HEK293T (cell line): Measurements from ENCODE around the gene MAML2.

Experiments
- BHLHE40 ChIP-seq: fragments of 450-650 bp; IDR thresholded peaks from 2 replicates; pipeline ENCODE4 v1.6.1; 2016; ENCODE audit warnings: mild to moderate bottlenecking, moderate library complexity, borderline replicate concordance
- CTBP1 ChIP-seq: fragments of 450-650 bp; IDR thresholded peaks from 2 replicates; pipeline ENCODE4 v1.6.1; 2016; ENCODE audit warnings: borderline replicate concordance
- ELF4 ChIP-seq: fragments of 450-650 bp; IDR thresholded peaks from 2 replicates; pipeline ENCODE4 v1.6.1; 2017; ENCODE audit warnings: antibody characterized with exemption
- FOXA1 ChIP-seq: fragments of 450-650 bp; IDR thresholded peaks from 2 replicates; pipeline ENCODE4 v1.6.1; 2016; ENCODE audit warnings: mild to moderate bottlenecking
- FOXK2 ChIP-seq: fragments of 450-650 bp; IDR thresholded peaks from 2 replicates; pipeline ENCODE4 v1.6.1; 2016; ENCODE audit warnings: mild to moderate bottlenecking
- HDGF ChIP-seq: fragments of 450-650 bp; IDR thresholded peaks from 2 replicates; pipeline ENCODE4 v1.6.1; 2017; ENCODE audit warnings: antibody characterized with exemption, borderline replicate concordance
- L3MBTL2 ChIP-seq: fragments of 450-650 bp; conservative IDR thresholded peaks from 2 replicates; pipeline ENCODE4 v1.6.1; 2016; ENCODE audit warnings: mild to moderate bottlenecking
- LEF1 ChIP-seq: fragments of 450-650 bp; IDR thresholded peaks from 2 replicates; pipeline ENCODE4 v1.6.1; 2017; ENCODE audit warnings: mild to moderate bottlenecking, borderline replicate concordance
- NFRKB ChIP-seq: fragments of 450-650 bp; IDR thresholded peaks from 2 replicates; pipeline ENCODE4 v1.6.1; 2016; ENCODE audit warnings: mild to moderate bottlenecking, moderate library complexity
- PKNOX1 ChIP-seq: fragments of 450-650 bp; IDR thresholded peaks from 2 replicates; pipeline ENCODE4 v1.6.1; 2016
- SP1 ChIP-seq: fragments of 450-650 bp; IDR thresholded peaks from 2 replicates; pipeline ENCODE4 v1.6.1; 2017
- SUZ12 ChIP-seq: fragments of 450-650 bp; IDR thresholded peaks from 2 replicates; pipeline ENCODE4 v1.6.1; 2016; ENCODE audit warnings: mild to moderate bottlenecking
- TARDBP ChIP-seq: fragments of 450-650 bp; IDR thresholded peaks from 2 replicates; pipeline ENCODE4 v1.6.1; 2016
- ZNF384 ChIP-seq: fragments of 450-650 bp; IDR thresholded peaks from 2 replicates; pipeline ENCODE4 v1.6.1; 2016

- TF ChIP-seq TARDBP (no peak), FOXK2 (no peak), PKNOX1 (no peak), BHLHE40 (no peak), HDGF (no peak), SP1 (no peak), FOXA1 (no peak), CTBP1 (no peak), ZNF384 (no peak), L3MBTL2 (no peak), SUZ12 (no peak), LEF1 (no peak), NFRKB (no peak), ELF4 (no peak)
Measured at GRCh38 chr11:96155627-96156378, 187.2 kb downstream of the MAML2 start.
